ENCODE results near the gene MAGEB6.

DNA sequence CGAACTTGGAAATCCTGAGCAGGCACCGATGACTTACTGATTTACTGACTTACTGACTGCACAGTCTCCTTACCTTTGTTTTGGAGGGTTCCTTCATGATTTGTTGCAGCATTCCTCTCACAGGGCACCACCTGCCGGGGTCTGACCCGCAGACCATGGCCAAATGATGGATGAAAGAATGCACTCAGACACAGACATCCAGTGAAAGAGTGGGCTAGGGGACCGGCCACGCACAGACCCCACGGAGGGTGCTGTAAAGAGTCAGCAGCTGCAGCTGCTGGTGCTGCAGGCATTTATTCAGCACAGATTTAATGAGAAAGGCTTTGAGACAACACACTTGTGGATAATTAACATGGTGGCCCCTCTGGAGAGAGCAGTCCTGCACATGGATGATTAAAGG, 27.1 kb downstream of the MAGEB6 start:
- TF ChIP-seq, protein P1, sequence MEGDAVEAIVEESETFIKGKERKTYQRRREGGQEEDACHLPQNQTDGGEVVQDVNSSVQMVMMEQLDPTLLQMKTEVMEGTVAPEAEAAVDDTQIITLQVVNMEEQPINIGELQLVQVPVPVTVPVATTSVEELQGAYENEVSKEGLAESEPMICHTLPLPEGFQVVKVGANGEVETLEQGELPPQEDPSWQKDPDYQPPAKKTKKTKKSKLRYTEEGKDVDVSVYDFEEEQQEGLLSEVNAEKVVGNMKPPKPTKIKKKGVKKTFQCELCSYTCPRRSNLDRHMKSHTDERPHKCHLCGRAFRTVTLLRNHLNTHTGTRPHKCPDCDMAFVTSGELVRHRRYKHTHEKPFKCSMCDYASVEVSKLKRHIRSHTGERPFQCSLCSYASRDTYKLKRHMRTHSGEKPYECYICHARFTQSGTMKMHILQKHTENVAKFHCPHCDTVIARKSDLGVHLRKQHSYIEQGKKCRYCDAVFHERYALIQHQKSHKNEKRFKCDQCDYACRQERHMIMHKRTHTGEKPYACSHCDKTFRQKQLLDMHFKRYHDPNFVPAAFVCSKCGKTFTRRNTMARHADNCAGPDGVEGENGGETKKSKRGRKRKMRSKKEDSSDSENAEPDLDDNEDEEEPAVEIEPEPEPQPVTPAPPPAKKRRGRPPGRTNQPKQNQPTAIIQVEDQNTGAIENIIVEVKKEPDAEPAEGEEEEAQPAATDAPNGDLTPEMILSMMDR (IDR thresholded peaks at IDR 0.05) = no peak
- no peak for TF ChIP-seq POLR2A (IDR thresholded peaks at IDR 0.05)

All from thyroid gland (tissue), 4 donors.